Body of pancreas (tissue), 4 donors: ENCODE data around the gene ADA. TPM values are rescaled to one million over a fixed set of nuclear protein-coding genes. Genes with fewer than 3 reads are reported as not detected.
A peak's percentile ranks its signal among the peaks of the same experiment; 100 is the strongest.

Experiments
- ATAC-seq: fragments of 150-250 bp; one replicate; pipeline ENCODE4 v1.9.1; 2016
- DNase-seq, 4 donors: peaks; one replicate each; pipeline ENCODE4 v3.0.0-alpha.2; 2019
- H3K27ac ChIP-seq, 4 donors: fragments of 200-600 bp; sonication (generic); 1 replicate in 3 of 4; 2 replicates in 1 of 4; pipeline versions ENCODE4 v1.5.1 to v1.6.1; 2016 to 2019; ENCODE audit warnings: mild to moderate bottlenecking in 1 of 4, mixed read lengths in 1 of 4, moderate library complexity in 1 of 4
- H3K27me3 ChIP-seq, 2 donors: fragments of 200-600 bp; sonication (generic); one replicate each; pipeline ENCODE4 v1.6.0; 2016; ENCODE audit warnings: mild to moderate bottlenecking in 1 of 2
- H3K36me3 ChIP-seq, 2 donors: fragments of 200-600 bp; sonication (generic); replicated peaks in 1 of 2; 2 replicates each; pipeline ENCODE4 v1.5.1; 2016; ENCODE audit warnings: low read depth in 2 of 2; ENCODE audit not compliant: insufficient read depth in 1 of 2
- H3K4me1 ChIP-seq: fragments of 200-600 bp; sonication (generic); one replicate; pipeline ENCODE4 v1.6.0; 2016
- H3K4me3 ChIP-seq, 2 donors: fragments of 200-600 bp; sonication (generic); 1 replicate in 1 of 2; 2 replicates in 1 of 2; pipeline ENCODE4 v1.5.1; 2016 to 2019
- H3K9me3 ChIP-seq, 3 donors: fragments of 200-600 bp; sonication (generic); 1 replicate in 2 of 3; 2 replicates in 1 of 3; pipeline ENCODE4 v1.5.1; 2016
- CTCF ChIP-seq, 7 experiments: fragments of 450-650 bp in 4 of 7; fragments of 200-600 bp in 3 of 7; sonication (generic) in 3 of 7; IDR thresholded peaks; one replicate each; pipeline ENCODE4 v1.5.1; 2016 to 2019; ENCODE audit warnings: antibody characterized with exemption in 7 of 7
- POLR2A ChIP-seq, 3 donors: fragments of 450-650 bp; IDR thresholded peaks; one replicate each; pipeline ENCODE4 v1.6.1; 2016; ENCODE audit warnings: antibody characterized with exemption in 3 of 3, mild to moderate bottlenecking in 2 of 3
- WGBS, 2 donors: methylation state at CpG; one replicate each; pipeline ENCODE4 v1.1.5; 2017; 5-methylcytosine and 5-hydroxymethylcytosine counted together
- intact Hi-C: fragments of 100-400 bp; cut with DNase I; formaldehyde crosslinking; loops from one replicate; pipeline ENCODE4 v1.15.1; 2023
- total RNA-seq, 2 donors: library from RNA; depleted of rRNA; stranded (reverse); fragments of >200 nt; gene quantifications; one replicate each; pipeline ENCODE4 v1.1.0, GENCODE V29; 2016

The ADA gene
- total RNA-seq, 2 donors from 2014 or later: 3.3 to 7.8 TPM

DNA sequence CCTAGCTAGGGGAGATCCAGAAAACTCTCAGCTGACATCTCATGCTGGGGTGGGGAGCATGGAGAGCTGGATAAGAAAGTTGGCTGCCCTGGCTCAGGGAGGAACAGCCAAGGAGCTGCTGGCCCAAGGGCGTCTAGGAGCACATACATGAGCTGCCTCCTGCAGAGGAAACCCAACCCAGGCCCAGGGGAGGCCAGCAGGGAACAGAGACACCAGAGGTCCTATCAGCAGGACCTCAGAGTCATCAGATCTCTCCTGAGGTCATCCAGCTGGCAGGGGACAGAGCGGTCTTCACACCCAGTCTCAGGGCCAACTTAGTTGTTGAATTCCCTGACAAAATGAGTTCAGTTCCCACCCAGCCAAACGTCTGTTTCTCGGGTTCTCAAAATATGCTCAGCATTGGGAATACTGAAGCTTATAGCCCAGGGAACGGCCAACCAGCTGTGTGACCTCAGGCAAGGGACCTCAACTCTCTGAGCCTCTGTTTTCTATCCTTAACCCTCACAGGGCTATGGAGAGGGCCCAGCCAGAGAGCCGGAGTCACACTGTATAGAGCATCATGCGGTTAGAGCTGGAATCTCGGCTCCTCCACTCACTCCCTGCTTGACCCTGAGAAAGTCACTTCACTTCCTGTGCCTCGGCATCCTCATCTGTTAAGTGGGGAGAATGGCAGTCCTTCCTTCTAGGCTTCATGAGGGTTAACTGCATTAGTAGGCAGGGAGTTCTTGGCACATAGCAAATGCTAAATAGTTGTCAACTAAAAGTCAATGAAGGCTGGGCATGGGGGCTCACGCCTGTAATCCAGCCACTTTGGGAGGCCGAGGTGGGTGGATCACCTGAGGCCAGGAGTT lies 13.8 kb downstream of the ADA start:
- WGBS, 2 donors: 70 to 77% methylated on average over 9 to 11 of the region's 11 CpGs
- DNase-seq (no peak), ATAC-seq (no peak)
- TF ChIP-seq POLR2A (IDR thresholded peaks at IDR 0.05) (no peak), CTCF (IDR thresholded peaks at IDR 0.05) (no peak)
- Histone ChIP-seq H3K4me3 (no peak overlapping the region), H3K36me3 (no peaks in the 10 kb centered on the region), H3K9me3 (no peaks in the 10 kb centered on the region), H3K27ac (no peak overlapping the region), H3K27me3 (no peaks in the 10 kb centered on the region), H3K4me1 (peaks cover 22% of the 10 kb centered on the region)
- intact Hi-C loops: no loop called here

- no peak for DNase-seq
- Histone ChIP-seq H3K9me3 (no peaks in the 10 kb centered on the region), H3K4me3 (no peak overlapping the region), H3K36me3 (no peaks in the 10 kb centered on the region), H3K27me3 (no peaks in the 10 kb centered on the region), H3K27ac (no peak overlapping the region), H3K4me1 (peaks cover 15% of the 10 kb centered on the region)
- intact Hi-C loops: no loop called here
- WGBS, 2 donors: 84 to 88% methylated on average over 5 of the region's 5 CpGs
- no peak for ATAC-seq
- TF ChIP-seq POLR2A (IDR thresholded peaks at IDR 0.05) (no peak), CTCF (IDR thresholded peaks at IDR 0.05) (no peak)
Measured at GRCh38 chr20:44637042-44637441, 14.5 kb downstream of the ADA start.

GRCh38 chr20:44635877-44636276 lies 15.6 kb downstream of the ADA start:
- no peak for ATAC-seq
- Histone ChIP-seq H3K27me3 (no peaks in the 10 kb centered on the region), H3K4me1 (peaks cover 11% of the 10 kb centered on the region), H3K9me3 (no peaks in the 10 kb centered on the region), H3K27ac (no peak overlapping the region), H3K36me3 (no peaks in the 10 kb centered on the region), H3K4me3 (no peak overlapping the region)
- intact Hi-C loops: no loop called here
- WGBS, 2 donors: 83 to 85% methylated on average over 3 to 4 of the region's 4 CpGs
- no peak for TF ChIP-seq CTCF (IDR thresholded peaks at IDR 0.05)
- no peak for TF ChIP-seq POLR2A (IDR thresholded peaks at IDR 0.05)
- no peak for DNase-seq

- no peak overlapping the region for H3K4me3 ChIP-seq
- no peaks in the 10 kb centered on the region for H3K36me3 ChIP-seq
- 68 to 69% methylated on average over 14 to 18 of the region's 18 CpGs for WGBS, 2 donors
- DNase-seq: peak in 3 of 4 donors; percentile 40 to 63 (median 54)
- intact Hi-C loops: no loop called here
- TF ChIP-seq POLR2A (IDR thresholded peaks at IDR 0.05) (no peak), CTCF (IDR thresholded peaks at IDR 0.05) (no peak)
- ATAC-seq: peak; percentile 39
- H3K27ac ChIP-seq: peak overlapping the region in 2 of 4 donors; percentile 15 to 28
- H3K4me1 ChIP-seq: peaks cover 11% of the 10 kb centered on the region
- no peaks in the 10 kb centered on the region for H3K27me3 ChIP-seq
- H3K9me3 ChIP-seq: no peaks in the 10 kb centered on the region
Measured at GRCh38 chr20:44633872-44634600, 17.5 kb downstream of the ADA start.
